ENCODE measurements around the gene LRP6.
A peak's percentile ranks its signal among the peaks of the same experiment; 100 is the strongest.
"Not testable (repeated sequence)": the region's sequence is repeated elsewhere in the genome, so short reads cannot be mapped to it uniquely, and the experiment has no call there.

Gene LRP6

DNA sequence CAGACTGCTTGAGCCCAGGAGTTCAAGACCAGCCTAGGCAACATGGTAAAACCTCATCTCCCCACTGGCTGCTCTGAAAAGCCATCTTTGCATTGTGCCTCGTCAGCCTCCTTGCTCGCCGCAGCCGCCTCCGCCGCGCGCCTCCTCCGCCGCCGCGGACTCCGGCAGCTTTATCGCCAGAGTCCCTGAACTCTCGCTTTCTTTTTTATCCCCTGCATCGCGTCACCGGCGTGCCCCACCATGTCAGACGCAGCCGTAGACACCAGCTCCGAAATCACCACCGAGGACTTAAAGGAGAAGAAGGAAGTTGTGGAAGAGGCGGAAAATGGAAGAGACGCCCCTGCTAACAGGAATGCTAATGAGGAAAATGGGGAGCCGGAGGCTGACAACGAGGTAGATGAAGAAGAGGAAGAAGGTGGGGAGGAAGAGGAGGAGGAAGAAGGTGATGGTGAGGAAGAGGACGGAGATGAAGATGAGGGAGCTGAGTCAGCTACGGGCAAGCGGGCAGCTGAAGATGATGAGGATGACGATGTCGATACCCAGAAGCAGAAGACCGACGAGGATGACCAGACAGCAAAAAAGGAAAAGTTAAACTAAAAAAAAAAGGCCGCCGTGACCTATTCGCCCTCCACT is 155.8 kb downstream of the LRP6 start:
- not testable (repeated sequence) for FAIRE-seq

- no peak for FAIRE-seq
These were observed 158.3 kb downstream of the LRP6 start for GRCh38 chr12:12108441-12109058.

DNA sequence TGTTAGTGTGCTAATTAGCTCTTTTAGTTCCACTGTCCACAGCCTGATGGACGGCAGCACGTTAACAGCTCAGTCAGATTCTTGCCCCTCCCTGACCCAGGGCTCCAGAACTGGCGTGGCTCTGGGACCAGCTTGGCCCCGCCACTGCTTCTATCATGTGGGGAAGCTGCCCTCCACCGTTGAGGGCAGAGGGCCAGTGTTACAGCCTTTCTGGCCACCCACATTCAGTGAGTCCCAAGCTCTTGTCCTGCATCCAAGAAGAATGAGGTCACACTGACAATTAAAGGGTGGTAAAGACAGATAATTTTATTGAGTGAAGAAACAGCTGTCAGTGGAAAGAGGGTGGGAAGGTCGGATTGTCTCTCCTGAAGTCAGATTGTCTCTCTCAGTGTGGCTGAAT is 159.2 kb downstream of the LRP6 start:
- no peak for FAIRE-seq

DNA sequence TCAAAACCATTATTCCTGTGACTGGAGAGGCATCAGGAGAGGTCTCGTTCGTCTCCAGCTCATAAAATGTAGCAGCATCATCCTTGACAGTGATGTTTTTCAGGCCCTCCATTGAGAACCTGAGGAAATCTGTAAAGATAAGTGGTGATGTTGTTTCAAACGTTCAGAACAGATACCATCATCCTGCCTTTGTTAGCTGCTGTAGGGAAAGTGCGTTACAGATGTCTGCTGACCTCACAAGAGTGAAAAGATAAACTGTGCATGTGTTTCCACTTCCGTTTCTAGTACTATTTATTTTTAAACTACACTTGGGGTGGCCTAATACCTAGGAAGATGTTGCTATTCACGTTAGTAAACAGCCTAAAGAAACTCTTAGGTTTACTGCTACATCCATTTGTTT is 167.7 kb downstream of the LRP6 start:
- no peak for FAIRE-seq

DNA sequence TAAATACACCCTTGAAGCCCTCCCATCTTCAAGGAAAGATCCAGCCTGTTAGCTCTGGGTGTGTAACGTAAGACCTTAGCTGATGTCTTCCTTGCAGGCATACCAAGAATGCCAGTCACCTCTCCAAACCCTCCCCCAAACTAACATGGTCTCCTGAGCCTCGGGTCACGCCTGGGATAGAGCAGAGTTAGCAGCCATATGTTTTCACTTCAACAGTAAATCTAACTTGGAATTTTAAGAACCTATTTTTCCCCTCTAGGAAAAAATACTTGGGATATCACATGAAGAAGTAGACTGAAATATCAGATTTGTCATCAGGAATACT is 168.2 kb downstream of the LRP6 start:
- no peak for FAIRE-seq

- no peak for FAIRE-seq
These were observed 168.8 kb downstream of the LRP6 start for GRCh38 chr12:12097891-12098690.

DNA sequence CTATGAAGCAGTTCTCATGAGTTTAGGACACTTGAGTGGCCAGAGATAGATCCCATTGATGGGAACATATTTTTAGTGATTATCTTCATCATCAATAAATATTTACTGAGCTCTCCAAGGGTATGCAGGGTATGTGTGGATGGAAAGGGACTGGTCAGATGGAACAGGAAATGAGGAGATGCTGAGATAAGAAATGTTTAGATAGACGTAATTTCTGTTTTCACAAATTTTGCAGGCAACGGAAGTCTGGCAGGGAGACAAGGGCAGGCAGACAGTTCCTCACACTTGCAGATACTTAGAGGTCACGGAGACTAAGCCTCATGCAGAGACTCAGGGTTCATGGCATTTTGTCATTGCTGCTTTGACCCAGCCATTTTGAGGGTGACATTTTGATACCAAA is 171.8 kb downstream of the LRP6 start:
- FAIRE-seq = no peak

- FAIRE-seq = no peak
These were observed 172.4 kb downstream of the LRP6 start for GRCh38 chr12:12094481-12094880.

- FAIRE-seq = no peak
These were observed 174.7 kb downstream of the LRP6 start for GRCh38 chr12:12091977-12092663.

DNA sequence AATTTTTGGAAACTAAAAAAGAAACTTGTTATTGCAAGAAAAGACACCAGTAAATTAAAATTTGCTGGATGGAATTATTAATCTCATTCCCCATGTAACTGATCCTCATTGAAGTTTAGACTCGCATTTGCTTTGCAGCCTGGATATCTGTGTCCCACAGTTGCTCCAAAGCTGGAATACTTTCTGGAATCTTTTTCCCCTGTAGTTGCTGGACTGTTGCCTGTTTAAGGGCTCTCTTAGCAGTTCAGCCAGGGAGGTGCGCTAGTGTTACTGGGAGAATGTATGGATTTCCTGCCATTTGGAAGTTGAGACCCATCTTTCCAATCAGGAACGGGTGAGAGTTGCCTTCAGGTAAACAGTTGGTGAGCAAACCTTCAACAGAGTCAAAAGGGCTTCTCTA is 175.8 kb downstream of the LRP6 start:
- FAIRE-seq = no peak

- no peak for FAIRE-seq
These were observed 178.1 kb downstream of the LRP6 start for GRCh38 chr12:12088761-12089160.

DNA sequence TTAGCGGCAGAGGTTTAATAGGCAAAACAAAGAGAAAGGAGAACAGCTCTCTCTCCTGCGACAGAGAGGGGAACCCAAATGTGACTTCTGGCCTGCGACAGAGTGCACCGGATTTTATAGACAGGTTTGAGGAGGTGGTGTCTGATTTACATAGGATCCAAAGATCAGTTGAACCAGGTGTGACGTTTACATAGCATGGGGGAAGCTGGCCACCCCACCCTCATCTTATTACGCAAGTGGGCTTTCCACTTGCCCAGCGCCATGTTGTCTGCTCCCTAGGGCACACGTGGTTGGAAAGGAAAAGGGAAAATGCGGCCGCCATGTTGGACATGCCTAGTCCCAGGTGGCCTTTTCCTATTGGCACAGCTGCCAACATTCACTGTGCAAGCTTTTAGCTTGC is 178.7 kb downstream of the LRP6 start:
- no peak for FAIRE-seq

GRCh38 chr12:12087693-12088034 is 179.2 kb downstream of the LRP6 start:
- FAIRE-seq = no peak

DNA sequence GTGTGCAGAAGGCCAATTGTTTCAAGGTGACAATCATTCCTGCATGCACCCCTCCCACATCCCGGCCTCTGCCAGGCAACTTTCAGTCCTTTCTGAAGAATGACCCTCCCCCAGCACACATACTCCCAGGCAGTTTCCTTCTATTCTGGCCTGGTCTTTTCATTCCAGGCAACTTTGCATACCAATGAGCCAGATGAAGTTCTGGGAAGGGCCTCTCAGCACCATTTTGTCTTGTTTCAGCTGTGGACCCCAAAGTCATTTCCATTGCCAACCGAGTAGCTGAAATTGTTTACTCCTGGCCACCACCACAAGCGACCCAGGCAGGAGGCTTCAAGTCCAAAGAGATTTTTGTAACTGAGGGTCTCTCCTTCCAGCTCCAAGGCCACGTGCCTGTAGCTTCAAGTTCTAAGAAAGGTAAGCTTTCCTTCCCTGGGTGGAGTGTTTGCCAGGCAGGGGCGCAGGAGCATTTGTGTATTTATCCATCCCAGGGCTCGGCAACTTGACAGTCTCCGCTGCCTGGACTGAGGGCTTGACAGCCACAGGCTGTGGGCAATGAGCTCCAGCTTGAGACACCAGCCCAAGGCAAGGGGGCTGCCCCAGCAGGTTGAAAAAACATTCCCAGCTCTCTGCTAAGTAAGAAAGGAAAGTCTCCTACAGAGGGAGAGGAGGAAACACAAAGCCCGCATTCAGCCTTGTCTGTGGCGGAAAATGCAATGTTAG is 179.7 kb downstream of the LRP6 start:
- FAIRE-seq = no peak

GRCh38 chr12:12086362-12086761 is 180.5 kb downstream of the LRP6 start:
- no peak for FAIRE-seq

DNA sequence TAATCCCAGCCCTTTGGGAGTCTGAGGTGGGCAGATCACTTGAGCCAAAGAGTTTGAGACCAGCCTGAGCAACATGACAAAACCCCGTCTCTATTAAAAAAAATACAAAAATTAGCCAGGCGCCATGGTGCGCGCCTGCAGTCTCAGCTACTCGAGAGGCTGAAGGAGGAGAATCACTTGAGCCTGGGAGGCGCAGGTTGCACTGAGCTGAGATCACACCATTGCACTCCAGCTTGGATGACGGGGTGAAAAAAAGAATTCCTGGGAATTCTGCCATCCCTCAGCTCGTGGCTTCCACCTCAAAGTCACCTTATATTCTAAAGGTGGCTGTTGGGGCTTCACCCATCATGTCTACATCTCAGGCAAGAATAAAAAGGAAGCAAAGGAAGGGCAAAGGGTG is 183.2 kb downstream of the LRP6 start:
- no peak for FAIRE-seq

DNA sequence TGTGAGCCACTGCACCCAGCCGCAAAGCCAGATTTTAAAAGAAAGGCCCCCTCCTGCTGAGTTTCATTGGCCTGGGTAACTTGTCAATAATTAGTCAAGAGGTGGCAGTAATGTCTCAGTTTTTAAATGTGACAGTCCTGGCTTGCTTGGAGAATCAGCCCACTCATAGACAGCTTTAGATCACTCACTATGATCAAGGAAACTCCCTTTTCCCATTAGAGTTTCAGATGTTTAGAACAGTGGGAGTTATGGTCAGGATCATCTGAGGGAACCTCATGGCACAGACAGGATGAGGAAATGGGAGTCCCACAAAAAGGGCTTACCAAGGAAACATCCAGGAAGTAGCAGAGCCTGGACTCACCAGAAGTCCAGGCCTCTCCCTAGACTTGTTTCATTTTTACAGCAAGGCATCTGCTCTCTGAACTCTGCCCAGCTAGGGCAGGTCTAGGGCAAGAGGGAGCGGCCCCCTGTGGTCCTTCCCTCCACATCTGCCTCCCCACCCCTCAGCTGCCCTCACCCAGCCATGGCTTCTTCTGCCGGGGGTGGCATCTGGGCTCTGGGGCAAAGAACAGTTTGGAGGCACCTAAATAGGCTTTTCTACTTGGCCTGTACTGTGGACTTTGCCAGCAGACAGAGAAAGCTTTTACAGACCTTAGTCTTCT is 184.9 kb downstream of the LRP6 start:
- FAIRE-seq = no peak

GRCh38 chr12:12079291-12079690 is 187.6 kb downstream of the LRP6 start:
- FAIRE-seq = no peak

DNA sequence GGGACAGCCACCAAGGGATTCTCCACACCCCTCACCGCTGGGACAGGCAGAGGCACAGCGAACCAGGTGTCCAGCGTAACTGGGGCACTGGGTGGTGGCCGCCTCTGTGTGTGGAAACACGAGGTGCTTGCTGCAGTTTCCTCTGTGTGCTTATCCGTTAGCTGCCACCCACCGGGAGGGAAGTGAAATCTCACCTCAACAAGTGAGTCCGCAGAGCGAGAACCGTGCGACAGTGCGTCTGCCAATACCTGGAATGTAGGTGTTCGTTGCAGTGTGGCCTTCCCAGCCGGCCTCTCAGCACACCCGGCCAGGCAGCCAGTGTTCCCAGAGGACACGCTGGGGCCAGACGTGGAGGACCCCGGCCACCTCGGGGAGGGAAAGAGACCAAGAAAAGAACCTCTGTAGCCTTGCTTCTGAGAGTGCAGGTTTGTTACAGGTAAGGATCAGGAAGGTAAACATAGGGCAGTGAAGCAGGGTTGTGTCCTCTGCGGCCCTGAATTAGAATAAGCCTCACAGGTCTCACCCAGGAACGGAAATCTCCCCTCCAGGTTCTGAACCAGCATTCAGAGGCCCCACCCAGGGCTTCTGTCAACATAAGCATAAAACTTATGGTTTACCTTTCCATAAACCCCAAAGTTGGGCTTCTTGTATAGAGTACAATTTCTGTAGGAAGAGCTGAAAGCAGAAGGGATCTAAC is 194.6 kb downstream of the LRP6 start:
- no peak for FAIRE-seq

DNA sequence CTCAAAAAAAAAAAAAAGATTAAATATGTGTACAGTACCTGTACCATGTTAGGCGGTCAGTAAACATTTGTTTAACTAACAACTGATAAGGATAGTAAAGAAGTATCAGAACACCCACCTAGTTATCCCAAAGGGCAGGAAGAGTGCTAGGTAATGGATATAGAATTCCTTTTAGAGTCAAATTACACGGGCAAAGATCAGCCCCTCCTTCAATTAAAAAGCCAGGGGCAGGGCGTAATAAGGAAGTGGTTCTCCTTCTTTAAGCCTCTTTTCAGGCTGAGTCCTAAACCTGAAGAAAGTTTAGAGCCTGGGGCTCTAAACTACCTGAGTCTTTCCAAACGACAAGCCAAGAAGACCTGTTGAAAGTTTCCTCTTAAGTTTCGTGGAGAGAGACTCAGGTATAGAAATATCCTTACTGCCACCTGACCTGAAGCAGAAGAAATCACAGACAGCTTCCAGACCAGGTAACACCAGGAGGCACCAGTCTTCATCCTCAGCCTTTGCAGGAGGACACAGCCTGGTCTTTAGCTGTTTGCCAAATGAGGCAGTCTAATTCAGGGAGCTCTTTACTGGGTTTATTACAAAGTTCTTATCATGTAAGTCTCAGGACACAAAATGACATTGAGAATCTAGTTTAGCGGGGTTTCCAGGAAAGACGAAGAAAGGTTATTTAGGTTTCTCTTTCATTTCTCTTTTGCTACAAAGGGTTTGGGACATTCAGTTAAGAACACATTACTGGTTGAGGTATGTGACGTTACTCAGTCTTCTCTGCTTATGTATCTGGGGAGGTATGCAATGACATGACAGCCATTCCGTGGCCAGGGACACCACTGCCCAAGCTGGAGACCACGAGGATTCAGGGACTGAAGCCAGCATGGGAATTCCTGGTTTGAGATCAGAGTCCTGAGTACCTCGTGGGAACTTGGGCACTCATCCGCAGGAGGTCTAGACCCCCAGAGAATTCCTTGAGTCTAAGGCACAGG is 195.9 kb downstream of the LRP6 start, which contains the start of gene BCL2L14:
BCL2L14 (plus strand) TSS at position 266 of the 983 bp plus-strand sequence. CDS start 8,367 bp downstream, outside the sequence.
- peak; percentile 81 for FAIRE-seq
